ENCODE results near the gene PDZD4. TPM values are rescaled to one million over a fixed set of nuclear protein-coding genes. Genes with fewer than 3 reads are reported as not detected.
A peak's percentile ranks its signal among the peaks of the same experiment; 100 is the strongest.

Gene PDZD4
- total and polyA plus RNA-seq, 4 donors, result 0.15 to 1.8 (median 0.69) TPM

- TF ChIP-seq RXRA (IDR thresholded peaks at IDR 0.05) (no peak), NR2F2 (IDR thresholded peaks at IDR 0.05) (no peak), EGR1 (IDR thresholded peaks at IDR 0.05; ENCODE audit: low read depth in 2 of 2) (no peak), JUND (IDR thresholded peaks at IDR 0.05) (no peak)
- WGBS, result 58% methylated on average over 3 of the region's 3 CpGs
- Histone ChIP-seq H3K36me3 (ENCODE audit: control insufficient read depth in 4 of 4, insufficient read depth in 3 of 4, low read depth in 1 of 4, low read length in 3 of 4) (no peaks in the 10 kb centered on the region), H3K27ac (ENCODE audit: low read depth in 1 of 2, low read length in 2 of 2) (no peak overlapping the region), H3K27me3 (ENCODE audit: control insufficient read depth in 4 of 4, insufficient read depth in 4 of 4, low read length in 3 of 4) (peaks cover 0 to 5% (median 0%) of the 10 kb centered on the region in 4 donors), H3K9me3 (ENCODE audit: control insufficient read depth in 4 of 4, low read length in 3 of 4) (no peaks in the 10 kb centered on the region), H3K9ac (ENCODE audit: low read depth in 1 of 2, low read length in 2 of 2) (no peak overlapping the region), H3K4me1 (ENCODE audit: control insufficient read depth in 4 of 4, insufficient read depth in 4 of 4, low read length in 3 of 4) (no peaks in the 10 kb centered on the region), H3K4me3 (ENCODE audit: low read depth in 1 of 3, low read length in 3 of 3) (no peak overlapping the region)
- no peak for DNase-seq (ENCODE audit: low spot score)
Measured at GRCh38 chrX:153876112-153876491, 45.8 kb upstream of the PDZD4 start.

- peaks cover 0 to 4% (median 0%) of the 10 kb centered on the region in 4 donors for H3K27me3 ChIP-seq (ENCODE audit: control insufficient read depth in 4 of 4, insufficient read depth in 4 of 4, low read length in 3 of 4)
- 5% methylated on average over 42 of the region's 42 CpGs for WGBS
- no peak for TF ChIP-seq RXRA (IDR thresholded peaks at IDR 0.05)
- peak; percentile 100 for TF ChIP-seq REST (IDR thresholded peaks at IDR 0.05)
- TF ChIP-seq MAX (IDR thresholded peaks at IDR 0.05), result no peak
Measured at GRCh38 chrX:153875391-153876111, 45.2 kb upstream of the PDZD4 start.

GRCh38 chrX:153874366-153875125, 44.2 kb upstream of the PDZD4 start:
- TF ChIP-seq MAX (IDR thresholded peaks at IDR 0.05), result no peak
- no peak for TF ChIP-seq NR2F2 (IDR thresholded peaks at IDR 0.05)
- TF ChIP-seq HNF4A (conservative IDR thresholded peaks at IDR 0.05), result no peak
- TF ChIP-seq RAD21 (IDR thresholded peaks at IDR 0.05), result no peak
- no peak for TF ChIP-seq EGR1 (IDR thresholded peaks at IDR 0.05; ENCODE audit: low read depth in 2 of 2)
- no peak for TF ChIP-seq FOXA2 (IDR thresholded peaks at IDR 0.05)
- TF ChIP-seq CTCF (IDR thresholded peaks at IDR 0.05; ENCODE audit: low read depth, low read length, missing input control), result no peak
- H3K4me1 ChIP-seq (ENCODE audit: control insufficient read depth in 4 of 4, insufficient read depth in 4 of 4, low read length in 3 of 4), result no peaks in the 10 kb centered on the region
- no peak overlapping the region for H3K27ac ChIP-seq (ENCODE audit: low read depth in 1 of 2, low read length in 2 of 2)
- no peak overlapping the region for H3K9ac ChIP-seq (ENCODE audit: low read depth in 1 of 2, low read length in 2 of 2)
- H3K4me3 ChIP-seq (ENCODE audit: low read depth in 1 of 3, low read length in 3 of 3), result no peak overlapping the region
- H3K36me3 ChIP-seq (ENCODE audit: control insufficient read depth in 4 of 4, insufficient read depth in 3 of 4, low read depth in 1 of 4, low read length in 3 of 4), result no peaks in the 10 kb centered on the region
- DNase-seq (ENCODE audit: low spot score), result no peak
- no peaks in the 10 kb centered on the region for H3K9me3 ChIP-seq (ENCODE audit: control insufficient read depth in 4 of 4, low read length in 3 of 4)
- peaks cover 0 to 4% (median 0%) of the 10 kb centered on the region in 4 donors for H3K27me3 ChIP-seq (ENCODE audit: control insufficient read depth in 4 of 4, insufficient read depth in 4 of 4, low read length in 3 of 4)
- 77% methylated on average over 13 of the region's 13 CpGs for WGBS

More at GRCh38 chrX:153875391-153876111, 45.2 kb upstream of the PDZD4 start:
- Histone ChIP-seq H3K9ac (ENCODE audit: low read depth in 1 of 2, low read length in 2 of 2) (no peak overlapping the region), H3K4me3 (ENCODE audit: low read depth in 1 of 3, low read length in 3 of 3) (no peak overlapping the region), H3K27ac (ENCODE audit: low read depth in 1 of 2, low read length in 2 of 2) (no peak overlapping the region), H3K4me1 (ENCODE audit: control insufficient read depth in 4 of 4, insufficient read depth in 4 of 4, low read length in 3 of 4) (no peaks in the 10 kb centered on the region), H3K9me3 (ENCODE audit: control insufficient read depth in 4 of 4, low read length in 3 of 4) (no peaks in the 10 kb centered on the region), H3K36me3 (ENCODE audit: control insufficient read depth in 4 of 4, insufficient read depth in 3 of 4, low read depth in 1 of 4, low read length in 3 of 4) (no peaks in the 10 kb centered on the region)
- peak; percentile 71 for DNase-seq (ENCODE audit: low spot score)

Data from liver (tissue), 9 donors.